SK-N-SH (cell line): ENCODE data around the gene CUX1. TPM values are rescaled to one million over a fixed set of nuclear protein-coding genes. Genes with fewer than 3 reads are reported as not detected.
A peak's percentile ranks its signal among the peaks of the same experiment; 100 is the strongest.

Source experiments
- CTCF ChIA-PET: fragments of 300-600, 350-600 bp; formaldehyde crosslinking; extraction: SDS; loops from one replicate; lab custom pipeline; 2021; lab: Yijun Ruan, JAX
- POLR2A ChIA-PET: fragments of 350-600 bp; sonication (Branson Sonifier 250); formaldehyde crosslinking; extraction: SDS; loops from one replicate; lab custom pipeline; 2020; ENCODE audit warnings: antibody characterized with exemption, inconsistent platforms; lab: Yijun Ruan, JAX
- DNase-seq: peaks from one replicate; pipeline ENCODE4 v3.0.0; 2012
- H2AFZ ChIP-seq: fragments of 200-600 bp; sonication (generic); 2 replicates; pipeline ENCODE4 v1.8.1; 2016; ENCODE audit warnings: antibody characterized with exemption, mild to moderate bottlenecking, low read depth
- H3F3A ChIP-seq: fragments of 200-600 bp; sonication (generic); replicated peaks from 2 replicates; pipeline ENCODE3; 2016; ENCODE audit warnings: antibody characterized with exemption, mild to moderate bottlenecking; ENCODE audit not compliant: insufficient read depth
- H3K27ac ChIP-seq, 2 experiments: fragments of 200-500 bp in 1 of 2; fragments of 200-600 bp in 1 of 2; sonication (Bioruptor generic) in 1 of 2; sonication (generic), shearing (Covaris generic) in 1 of 2; 2 replicates each; pipeline versions ENCODE4 v1.5.1 to v1.6.1; 2014 to 2016; ENCODE audit warnings: low read depth in 2 of 2, inconsistent platforms in 1 of 2, low read length in 1 of 2, mild to moderate bottlenecking in 1 of 2, mixed read lengths in 1 of 2
- H3K27me3 ChIP-seq: fragments of 200-600 bp; sonication (generic), shearing (Covaris generic); 2 replicates; pipeline ENCODE4 v1.6.1; 2016; ENCODE audit warnings: mixed run types; ENCODE audit not compliant: insufficient read depth
- H3K36me3 ChIP-seq, 2 experiments: fragments of 200-500 bp in 1 of 2; fragments of 200-600 bp in 1 of 2; sonication (Bioruptor generic) in 1 of 2; sonication (generic) in 1 of 2; replicated peaks in 1 of 2; 2 replicates each; pipeline versions ENCODE3 to v1.5.1; 2014 to 2016; ENCODE audit warnings: low read length in 1 of 2, mild to moderate bottlenecking in 1 of 2; ENCODE audit not compliant: insufficient read depth in 2 of 2, control insufficient read depth in 1 of 2
- H3K4me1 ChIP-seq, 2 experiments: fragments of 200-500 bp in 1 of 2; fragments of 200-600 bp in 1 of 2; sonication (Bioruptor generic) in 1 of 2; sonication (generic), shearing (Covaris generic) in 1 of 2; 2 replicates each; pipeline versions ENCODE4 v1.5.1 to v1.6.1; 2014 to 2016; ENCODE audit warnings: low read depth in 1 of 2, low read length in 1 of 2, mixed run types in 1 of 2; ENCODE audit not compliant: insufficient read depth in 2 of 2, control insufficient read depth in 1 of 2
- H3K4me2 ChIP-seq: fragments of 200-600 bp; sonication (generic), shearing (Covaris generic); 2 replicates; pipeline ENCODE4 v1.6.1; 2017; ENCODE audit warnings: mixed run types
- H3K4me3 ChIP-seq, 2 experiments: fragments of 200-500 bp in 1 of 2; fragments of 200-600 bp in 1 of 2; sonication (Bioruptor generic) in 1 of 2; sonication (generic), shearing (Covaris generic) in 1 of 2; 2 replicates each; pipeline versions ENCODE4 v1.5.1 to v1.8.1; 2014 to 2016; ENCODE audit warnings: low read depth in 2 of 2, inconsistent platforms in 1 of 2, low read length in 1 of 2, mild to moderate bottlenecking in 1 of 2, mixed read lengths in 1 of 2, moderate library complexity in 1 of 2
- H3K79me2 ChIP-seq: fragments of 200-600 bp; sonication (generic); 2 replicates; pipeline ENCODE4 v1.8.1; 2017; ENCODE audit warnings: mild to moderate bottlenecking; ENCODE audit not compliant: insufficient read depth
- H3K9ac ChIP-seq: fragments of 200-600 bp; sonication (generic); 2 replicates; pipeline ENCODE4 v1.6.1; 2017; ENCODE audit warnings: mixed run types
- H3K9me2 ChIP-seq: fragments of 200-600 bp; sonication (generic); 2 replicates; pipeline ENCODE4 v1.6.1; 2017; ENCODE audit warnings: mixed run types
- H3K9me3 ChIP-seq: fragments of 200-600 bp; sonication (generic); 2 replicates; pipeline ENCODE4 v1.6.1; 2017; ENCODE audit warnings: mixed run types, mild to moderate bottlenecking, moderate library complexity
- H4K20me1 ChIP-seq: fragments of 200-600 bp; sonication (generic); 2 replicates; pipeline ENCODE4 v1.6.1; 2017; ENCODE audit warnings: mild to moderate bottlenecking, mixed run types; ENCODE audit not compliant: insufficient read depth
- CHD2 ChIP-seq: fragments of 150-350 bp; IDR thresholded peaks from 2 replicates; pipeline ENCODE4 v1.6.1; 2018; ENCODE audit warnings: low read length; ENCODE audit not compliant: partially characterized antibody
- EZH2phosphoT487 ChIP-seq: fragments of 200-600 bp; sonication (generic); IDR thresholded peaks from 2 replicates; pipeline ENCODE4 v1.6.1; 2017; ENCODE audit warnings: low read depth, mixed run types, mild to moderate bottlenecking, antibody characterized with exemption, moderate library complexity, borderline replicate concordance
- FOSL2 ChIP-seq: IDR thresholded peaks from 2 replicates; pipeline ENCODE4 v1.4.0; 2012; ENCODE audit warnings: low read depth, mild to moderate bottlenecking, moderate library complexity, borderline replicate concordance
- GABPA ChIP-seq: IDR thresholded peaks from 2 replicates; pipeline ENCODE4 v1.4.0; 2012; ENCODE audit warnings: low read depth, mild to moderate bottlenecking
- GATA2 ChIP-seq: sonication (generic); formaldehyde crosslinking; IDR thresholded peaks from 2 replicates; pipeline ENCODE4 v1.5.0; 2020; ENCODE audit warnings: mild to moderate bottlenecking, missing genetic modification reagents
- POLR2AphosphoS5 ChIP-seq: IDR thresholded peaks from 2 replicates; pipeline ENCODE4 v1.6.1; 2012; ENCODE audit warnings: low read depth, low read length
- RAD21 ChIP-seq: IDR thresholded peaks from 2 replicates; pipeline ENCODE4 v1.6.1; 2012; ENCODE audit warnings: mild to moderate bottlenecking, low read length
- RCOR1 ChIP-seq: fragments of 150-350 bp; IDR thresholded peaks from 2 replicates; pipeline ENCODE4 v1.6.1; 2017; ENCODE audit warnings: antibody characterized with exemption, low read length
- SMC3 ChIP-seq: IDR thresholded peaks from 2 replicates; pipeline ENCODE4 v1.6.1; 2012; ENCODE audit warnings: low read depth, low read length, improper control_type of control experiment
- TEAD4 ChIP-seq: IDR thresholded peaks from 2 replicates; pipeline ENCODE4 v1.4.0; 2012; ENCODE audit warnings: mild to moderate bottlenecking, borderline replicate concordance; ENCODE audit not compliant: insufficient read depth
- WGBS: methylation state at CpG from one replicate; pipeline ENCODE4 v1.1.6; 2017; ENCODE audit warnings: low lambda C conversion rate; 5-methylcytosine and 5-hydroxymethylcytosine counted together
- polyA plus RNA-seq, 3 experiments: library from polyadenylated mRNA; depleted of rRNA; stranded (reverse); fragments of >200 nt; gene quantifications; 2 replicates each; pipeline ENCODE4 v1.2.3, GENCODE V29; 2012
- TF ChIP-seq, protein P1 (sequence below): fragments of 200-600 bp; sonication (generic); IDR thresholded peaks from 2 replicates; pipeline ENCODE4 v1.6.1; 2017; ENCODE audit warnings: antibody characterized with exemption, mild to moderate bottlenecking, moderate library complexity
- TF ChIP-seq, protein P2 (sequence below): fragments of 150-350 bp; IDR thresholded peaks from 2 replicates; pipeline ENCODE4 v1.6.1; 2016; ENCODE audit warnings: mild to moderate bottlenecking, low read depth, low read length

CUX1 gene
- polyA plus RNA-seq, 1 of the 3 experiments (the other 2 are of a cell fraction) = 68.6 TPM

DNA sequence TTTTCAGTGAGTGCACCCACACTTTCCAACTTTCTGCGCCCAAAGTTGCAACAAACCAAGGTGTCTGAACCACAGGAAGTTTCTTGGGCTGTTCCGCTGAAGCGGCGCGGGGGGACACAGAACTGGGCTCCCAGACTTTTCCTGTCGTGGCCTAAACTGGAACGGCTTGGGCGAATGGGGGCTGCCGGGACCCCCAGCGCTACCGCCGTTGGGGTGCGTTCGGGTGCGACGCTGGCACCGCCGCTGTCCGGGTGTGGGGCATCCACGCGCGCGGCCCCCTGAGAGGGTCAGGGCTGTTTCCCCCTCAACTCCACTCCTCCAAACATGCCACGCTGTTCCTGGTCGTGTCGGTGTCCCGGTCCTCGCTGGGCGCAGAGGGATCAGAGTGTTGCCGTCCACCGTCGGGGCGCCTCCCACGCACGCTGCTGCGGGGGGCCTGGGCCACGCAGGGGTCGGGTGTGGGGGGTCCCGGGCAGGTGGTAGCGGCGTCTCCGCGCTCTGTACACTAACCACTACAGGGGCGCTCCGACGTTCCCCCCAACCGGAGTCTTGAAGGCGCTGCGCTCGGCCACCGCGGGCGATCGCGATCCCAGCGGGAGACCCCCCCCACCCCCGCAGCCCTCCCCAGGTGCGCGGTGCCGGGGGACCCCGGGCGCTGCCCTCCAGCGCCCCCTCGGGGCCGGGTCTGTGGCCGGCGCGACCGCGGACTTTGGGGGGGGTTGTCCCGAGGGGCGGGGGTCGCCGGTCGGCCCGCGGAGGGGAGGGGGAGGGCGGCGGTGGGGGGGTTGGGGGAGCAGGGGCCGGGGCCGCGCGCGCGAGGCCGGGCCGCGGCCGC lies 2.2 kb upstream of the CUX1 start:
- Histone ChIP-seq H4K20me1 (peaks cover 28% of the 10 kb centered on the region), H3K4me3 (peak overlapping the region; percentile 72 to 97)
- peak; percentile 97 for DNase-seq

DNA sequence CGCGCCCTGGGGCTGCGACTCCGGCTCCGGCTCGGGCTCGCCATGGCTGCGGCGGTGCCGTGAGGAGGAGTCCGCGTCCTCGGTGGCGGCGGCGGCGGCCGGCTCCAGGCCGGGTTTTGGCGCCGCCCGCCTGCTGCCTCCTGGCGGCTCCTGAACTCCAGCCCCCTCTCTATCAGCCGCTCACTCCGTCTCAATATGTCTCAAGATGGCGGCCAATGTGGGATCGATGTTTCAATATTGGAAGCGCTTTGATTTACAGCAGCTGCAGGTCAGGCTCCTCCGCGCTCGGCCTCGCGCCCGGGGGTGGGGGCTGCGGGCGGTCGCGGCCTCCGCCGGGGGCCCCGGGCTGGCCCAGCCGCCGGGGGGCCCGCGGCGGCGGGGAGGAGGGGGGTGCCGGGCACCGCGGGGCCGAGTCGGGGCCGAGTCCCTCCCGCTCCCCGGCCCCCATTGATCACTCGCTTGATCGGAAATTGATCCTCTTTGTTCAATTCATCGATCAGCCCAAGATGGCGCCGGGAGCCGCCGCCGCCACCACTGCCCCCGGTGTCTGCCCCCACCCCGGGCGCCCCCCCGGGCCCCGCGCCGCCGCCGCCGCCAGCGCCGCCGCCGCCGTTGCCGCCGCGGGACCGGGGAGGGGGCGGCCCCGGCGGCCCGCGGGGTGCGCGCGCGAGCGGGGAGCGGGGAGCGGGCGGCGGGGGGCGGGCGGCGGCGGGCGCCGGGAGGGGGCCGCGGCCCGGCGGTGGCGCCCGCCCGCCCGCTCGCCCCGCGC lies 1.4 kb upstream of the CUX1 start:
- H3K36me3 ChIP-seq = no peaks in the 10 kb centered on the region
- peaks cover 23% of the 10 kb centered on the region for H3F3A ChIP-seq
- H3K79me2 ChIP-seq = peaks cover 46% of the 10 kb centered on the region
- H3K27ac ChIP-seq = peak overlapping the region in 1 of 2 experiments; percentile 94; a peak in 2 of 4 replicates
- peaks cover 18 to 42% of the 10 kb centered on the region in 2 experiments; a peak in 3 of 4 replicates for H3K4me1 ChIP-seq
- WGBS = 2% methylated on average over 33 of the region's 113 CpGs
- no peaks in the 10 kb centered on the region for H3K27me3 ChIP-seq
- H2AFZ ChIP-seq = no peak overlapping the region
- peak overlapping the region; percentile 65; the same call in 1 of the 2 replicates for H3K9ac ChIP-seq
- H4K20me1 ChIP-seq = peaks cover 36% of the 10 kb centered on the region
- ChIA-PET POLR2A (no interaction called here), CTCF (interaction anchor here (0.6 to 5.1 kb wide), 8 partner anchors 10 to 230 kb away, joined by 3 to 56 read pairs (median 4); no protein-coding TSS in a partner anchor)
- no peaks in the 10 kb centered on the region for H3K9me3 ChIP-seq
- peak overlapping the region; percentile 53 to 97 for H3K4me3 ChIP-seq
- H3K9me2 ChIP-seq = no peaks in the 10 kb centered on the region
- DNase-seq = peak; percentile 97
- no peak overlapping the region for H3K4me2 ChIP-seq
- no peak for TF ChIP-seq FOSL2
- no peak for TF ChIP-seq TEAD4
- no peak for TF ChIP-seq GATA2 (CRISPR knock-in tag)
- TF ChIP-seq, protein P1, sequence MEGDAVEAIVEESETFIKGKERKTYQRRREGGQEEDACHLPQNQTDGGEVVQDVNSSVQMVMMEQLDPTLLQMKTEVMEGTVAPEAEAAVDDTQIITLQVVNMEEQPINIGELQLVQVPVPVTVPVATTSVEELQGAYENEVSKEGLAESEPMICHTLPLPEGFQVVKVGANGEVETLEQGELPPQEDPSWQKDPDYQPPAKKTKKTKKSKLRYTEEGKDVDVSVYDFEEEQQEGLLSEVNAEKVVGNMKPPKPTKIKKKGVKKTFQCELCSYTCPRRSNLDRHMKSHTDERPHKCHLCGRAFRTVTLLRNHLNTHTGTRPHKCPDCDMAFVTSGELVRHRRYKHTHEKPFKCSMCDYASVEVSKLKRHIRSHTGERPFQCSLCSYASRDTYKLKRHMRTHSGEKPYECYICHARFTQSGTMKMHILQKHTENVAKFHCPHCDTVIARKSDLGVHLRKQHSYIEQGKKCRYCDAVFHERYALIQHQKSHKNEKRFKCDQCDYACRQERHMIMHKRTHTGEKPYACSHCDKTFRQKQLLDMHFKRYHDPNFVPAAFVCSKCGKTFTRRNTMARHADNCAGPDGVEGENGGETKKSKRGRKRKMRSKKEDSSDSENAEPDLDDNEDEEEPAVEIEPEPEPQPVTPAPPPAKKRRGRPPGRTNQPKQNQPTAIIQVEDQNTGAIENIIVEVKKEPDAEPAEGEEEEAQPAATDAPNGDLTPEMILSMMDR = no peak
- no peak for TF ChIP-seq RCOR1
- peak; percentile 65; the same call in 1 of the 2 replicates for TF ChIP-seq POLR2AphosphoS5
- no peak for TF ChIP-seq CHD2
- peak; percentile 25; the same call in 1 of the 2 replicates for TF ChIP-seq RAD21
- TF ChIP-seq EZH2phosphoT487 = no peak
- no peak for TF ChIP-seq SMC3

More for the DNA sequence above, 2.2 kb upstream of the CUX1 start:
- no peaks in the 10 kb centered on the region for H3K36me3 ChIP-seq
- no peaks in the 10 kb centered on the region for H3K9me2 ChIP-seq
- no peaks in the 10 kb centered on the region for H3K9me3 ChIP-seq
- peaks cover 15 to 35% of the 10 kb centered on the region in 2 experiments; a peak in 3 of 4 replicates for H3K4me1 ChIP-seq
- peak overlapping the region; percentile 90 for H2AFZ ChIP-seq
- under 1% methylated on average over 23 of the region's 89 CpGs for WGBS
- peaks cover 23% of the 10 kb centered on the region for H3F3A ChIP-seq
- no peaks in the 10 kb centered on the region for H3K27me3 ChIP-seq
- peaks cover 38% of the 10 kb centered on the region for H3K79me2 ChIP-seq
- ChIA-PET POLR2A (no interaction called here), CTCF (interaction anchor here (0.7 to 5.1 kb wide), 56 partner anchors 8 to 457 kb away, joined by 3 to 56 read pairs (median 4); no protein-coding TSS in a partner anchor)
- H3K27ac ChIP-seq = peak overlapping the region; percentile 2 to 94; a peak in 2 of 4 replicates
- peak overlapping the region; percentile 90 for H3K4me2 ChIP-seq
- H3K9ac ChIP-seq = peak overlapping the region; percentile 45
- TF ChIP-seq RAD21 (peak; percentile 27; the same call in 1 of the 2 replicates), EZH2phosphoT487 (no peak), GABPA (peak; percentile 45; the same call in 1 of the 2 replicates), TEAD4 (no peak)
- TF ChIP-seq, protein P1 = peak; percentile 56
- TF ChIP-seq, protein P2, sequence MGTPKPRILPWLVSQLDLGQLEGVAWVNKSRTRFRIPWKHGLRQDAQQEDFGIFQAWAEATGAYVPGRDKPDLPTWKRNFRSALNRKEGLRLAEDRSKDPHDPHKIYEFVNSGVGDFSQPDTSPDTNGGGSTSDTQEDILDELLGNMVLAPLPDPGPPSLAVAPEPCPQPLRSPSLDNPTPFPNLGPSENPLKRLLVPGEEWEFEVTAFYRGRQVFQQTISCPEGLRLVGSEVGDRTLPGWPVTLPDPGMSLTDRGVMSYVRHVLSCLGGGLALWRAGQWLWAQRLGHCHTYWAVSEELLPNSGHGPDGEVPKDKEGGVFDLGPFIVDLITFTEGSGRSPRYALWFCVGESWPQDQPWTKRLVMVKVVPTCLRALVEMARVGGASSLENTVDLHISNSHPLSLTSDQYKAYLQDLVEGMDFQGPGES = no peak
